NCI-H2196 (cell line): Measurements from ENCODE around the gene ACACB.
A peak's percentile ranks its signal among the peaks of the same experiment; 100 is the strongest.

Experiments used
- DNase-seq: peaks from one replicate; lab custom pipeline; 2025; ENCODE audit not compliant: unreplicated experiment; lab: John Stamatoyannopoulos, UW

ACACB gene

GRCh38 chr12:109292342-109292711 is 175.9 kb downstream of the ACACB start:
- no peak for DNase-seq

GRCh38 chr12:109293106-109293505 is 176.7 kb downstream of the ACACB start:
- DNase-seq = no peak

- no peak for DNase-seq
These were observed 178.0 kb downstream of the ACACB start for GRCh38 chr12:109294286-109294796.

- no peak for DNase-seq
These were observed 179.5 kb downstream of the ACACB start for GRCh38 chr12:109295764-109296425.

GRCh38 chr12:109296431-109296830 is 180.0 kb downstream of the ACACB start:
- no peak for DNase-seq

- no peak for DNase-seq
These were observed 183.5 kb downstream of the ACACB start for GRCh38 chr12:109299849-109300248.

- no peak for DNase-seq
These were observed 185.3 kb downstream of the ACACB start for GRCh38 chr12:109301643-109302168.

GRCh38 chr12:109302358-109302757 is 186.0 kb downstream of the ACACB start:
- DNase-seq = no peak

- no peak for DNase-seq
These were observed 186.4 kb downstream of the ACACB start for GRCh38 chr12:109302770-109303169.

GRCh38 chr12:109304485-109304884 is 188.1 kb downstream of the ACACB start:
- DNase-seq = no peak

- no peak for DNase-seq
These were observed 189.2 kb downstream of the ACACB start for GRCh38 chr12:109305547-109305946.

- no peak for DNase-seq
These were observed 190.7 kb downstream of the ACACB start for GRCh38 chr12:109307051-109307450.

GRCh38 chr12:109308534-109309380 is 192.4 kb downstream of the ACACB start, which contains the start of gene FOXN4:
TSS of gene FOXN4 (minus strand) at chr12:109309284. CDS start at chr12:109308321, 963 bp downstream.
- peak; percentile 28 for DNase-seq

GRCh38 chr12:109309381-109310246 is 193.2 kb downstream of the ACACB start:
- DNase-seq = peak; percentile 44

- DNase-seq = peak; percentile 70
These were observed 194.1 kb downstream of the ACACB start for GRCh38 chr12:109310247-109311125.
